Keratinocyte (primary cell): Measurements from ENCODE around the gene APP.

Source experiments
- EZH2 ChIP-seq: IDR thresholded peaks from one replicate; pipeline ENCODE4 v1.6.1; 2012; ENCODE audit warnings: inconsistent platforms, mild to moderate bottlenecking, low read length, moderate library complexity
- TF ChIP-seq, protein P1 (sequence below), 3 experiments: IDR thresholded peaks in 1 of 3; conservative IDR thresholded peaks in 1 of 3; optimal IDR thresholded peaks in 1 of 3; 2 replicates in 2 of 3; 3 replicates in 1 of 3; pipeline versions ENCODE3 to v1.5.1; 2011; ENCODE audit warnings: low read length in 3 of 3, mild to moderate bottlenecking in 3 of 3, moderate library complexity in 2 of 3, control low read depth in 1 of 3, inconsistent platforms in 1 of 3; ENCODE audit not compliant: insufficient read depth in 2 of 3; ENCODE audit errors: extremely low read depth in 1 of 3

DNA sequence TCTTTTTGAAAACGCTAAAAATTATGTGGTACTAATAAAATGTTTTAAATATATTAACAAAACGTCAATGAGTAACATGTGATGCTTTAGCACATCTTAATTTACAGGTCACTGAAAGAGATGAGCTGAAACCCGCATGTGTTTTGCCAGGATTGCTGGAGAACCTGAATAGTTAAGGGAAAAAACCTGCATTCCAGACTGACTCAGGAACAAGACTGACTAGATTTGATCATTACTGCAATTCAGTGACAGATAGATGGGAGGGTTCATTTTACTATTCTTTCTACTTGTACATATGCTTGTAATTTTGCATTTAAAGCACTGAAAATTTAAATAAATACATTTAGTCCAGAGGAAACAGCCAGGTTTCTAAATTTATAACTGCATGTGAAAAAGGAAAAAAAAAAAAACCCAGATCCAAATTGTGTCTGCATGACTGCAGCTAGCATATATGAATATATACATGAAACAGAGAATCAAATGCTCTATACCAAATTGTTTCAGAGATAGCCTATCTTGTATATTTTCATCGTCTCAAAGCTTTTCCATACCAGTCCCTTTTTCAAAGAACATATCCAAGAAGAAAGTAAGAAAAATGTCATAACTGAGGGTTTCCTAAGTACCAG lies 71.7 kb downstream of the APP start:
- TF ChIP-seq, protein P1, sequence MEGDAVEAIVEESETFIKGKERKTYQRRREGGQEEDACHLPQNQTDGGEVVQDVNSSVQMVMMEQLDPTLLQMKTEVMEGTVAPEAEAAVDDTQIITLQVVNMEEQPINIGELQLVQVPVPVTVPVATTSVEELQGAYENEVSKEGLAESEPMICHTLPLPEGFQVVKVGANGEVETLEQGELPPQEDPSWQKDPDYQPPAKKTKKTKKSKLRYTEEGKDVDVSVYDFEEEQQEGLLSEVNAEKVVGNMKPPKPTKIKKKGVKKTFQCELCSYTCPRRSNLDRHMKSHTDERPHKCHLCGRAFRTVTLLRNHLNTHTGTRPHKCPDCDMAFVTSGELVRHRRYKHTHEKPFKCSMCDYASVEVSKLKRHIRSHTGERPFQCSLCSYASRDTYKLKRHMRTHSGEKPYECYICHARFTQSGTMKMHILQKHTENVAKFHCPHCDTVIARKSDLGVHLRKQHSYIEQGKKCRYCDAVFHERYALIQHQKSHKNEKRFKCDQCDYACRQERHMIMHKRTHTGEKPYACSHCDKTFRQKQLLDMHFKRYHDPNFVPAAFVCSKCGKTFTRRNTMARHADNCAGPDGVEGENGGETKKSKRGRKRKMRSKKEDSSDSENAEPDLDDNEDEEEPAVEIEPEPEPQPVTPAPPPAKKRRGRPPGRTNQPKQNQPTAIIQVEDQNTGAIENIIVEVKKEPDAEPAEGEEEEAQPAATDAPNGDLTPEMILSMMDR (optimal IDR thresholded peaks at IDR 0.05 in 1 of 3, IDR thresholded peaks at IDR 0.05 in 1 of 3, conservative IDR thresholded peaks at IDR 0.05 in 1 of 3; ENCODE audit: extremely low read depth in 1 of 3, insufficient read depth in 2 of 3, low read length in 3 of 3), result no peak
- no peak for TF ChIP-seq EZH2
